ENCODE data around the gene ABI2. TPM values are rescaled to one million over a fixed set of nuclear protein-coding genes. Genes with fewer than 3 reads are reported as not detected.
A peak's percentile ranks its signal among the peaks of the same experiment; 100 is the strongest.

The ABI2 gene
- total RNA-seq, 1 experiment from 2014 or later = 75.6 TPM

DNA sequence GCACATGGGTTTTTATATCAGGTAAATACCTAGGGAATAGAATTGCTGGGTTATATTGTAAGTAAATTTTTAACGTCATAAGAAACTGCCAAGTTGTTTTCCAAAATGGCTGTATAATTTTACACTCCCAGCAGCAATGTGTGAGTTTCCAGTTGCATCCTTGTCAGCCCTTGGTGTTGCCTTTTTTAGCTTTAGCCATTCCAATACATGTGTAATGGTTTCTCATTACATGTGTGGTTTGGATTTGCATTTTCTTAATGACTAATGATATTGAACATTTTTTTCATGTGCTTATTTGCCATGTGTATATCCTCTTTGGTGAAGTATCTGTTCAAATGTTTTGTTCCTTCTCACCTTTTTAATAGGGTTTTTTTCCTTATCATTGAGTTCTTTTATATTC, 70.8 kb downstream of the ABI2 start:
- RAD21 ChIA-PET (ENCODE audit: low non-redundant PET in 1 of 2, low total read pairs in 2 of 2, uncharacterized antibody in 2 of 2, unreplicated experiment in 2 of 2) = no interaction called here
- H3K27me3 ChIP-seq (ENCODE audit: insufficient read depth, low read length) = no peaks in the 10 kb centered on the region
- H3K9ac ChIP-seq (ENCODE audit: low read length) = no peak overlapping the region
- no peak overlapping the region for H3K4me3 ChIP-seq (replicated peaks in 1 of 2; ENCODE audit: low read depth in 1 of 2, low read length in 2 of 2)
- POLR2A ChIA-PET = no interaction called here
- H3K4me2 ChIP-seq (ENCODE audit: low read length) = no peak overlapping the region
- DNase-seq (ENCODE audit: low read depth, low spot score) = no peak
- CTCF ChIA-PET = no interaction called here
- peaks cover 0 to 15% of the 10 kb centered on the region in 2 experiments; a peak in 2 of 4 replicates for H3K36me3 ChIP-seq (ENCODE audit: control insufficient read depth in 1 of 2, insufficient read depth in 2 of 2, low read length in 2 of 2)
- no peak for TF ChIP-seq EZH2 (IDR thresholded peaks at IDR 0.05)
- no peak for TF ChIP-seq RAD21 (IDR thresholded peaks at IDR 0.05; ENCODE audit: low read depth)
- ATAC-seq = no peak
- H4K20me1 ChIP-seq (ENCODE audit: insufficient read depth) = no peaks in the 10 kb centered on the region
- no TSS peak for BruUV-seq (replicated peaks)
- peaks cover 34 to 47% of the 10 kb centered on the region in 2 experiments for H3K4me1 ChIP-seq (ENCODE audit: control insufficient read depth in 1 of 2, insufficient read depth in 2 of 2, low read length in 2 of 2)
- intact Hi-C loops (cut with micrococcal nuclease) = no loop called here
- no peaks in the 10 kb centered on the region for H3K9me2 ChIP-seq (ENCODE audit: insufficient read depth)
- no peak overlapping the region for H2AFZ ChIP-seq (ENCODE audit: low read depth, low read length, poor library complexity, severe bottlenecking)
- H3K79me2 ChIP-seq (ENCODE audit: insufficient read depth, low read length) = no peaks in the 10 kb centered on the region; the same call in 1 of the 2 replicates
- H3K9me3 ChIP-seq (ENCODE audit: control insufficient read depth in 1 of 2, insufficient read depth in 1 of 2, low read depth in 1 of 2, low read length in 2 of 2) = no peaks in the 10 kb centered on the region; a peak in 1 of 4 replicates
- no peak overlapping the region for H3K27ac ChIP-seq (ENCODE audit: low read depth, low read length)

DNA sequence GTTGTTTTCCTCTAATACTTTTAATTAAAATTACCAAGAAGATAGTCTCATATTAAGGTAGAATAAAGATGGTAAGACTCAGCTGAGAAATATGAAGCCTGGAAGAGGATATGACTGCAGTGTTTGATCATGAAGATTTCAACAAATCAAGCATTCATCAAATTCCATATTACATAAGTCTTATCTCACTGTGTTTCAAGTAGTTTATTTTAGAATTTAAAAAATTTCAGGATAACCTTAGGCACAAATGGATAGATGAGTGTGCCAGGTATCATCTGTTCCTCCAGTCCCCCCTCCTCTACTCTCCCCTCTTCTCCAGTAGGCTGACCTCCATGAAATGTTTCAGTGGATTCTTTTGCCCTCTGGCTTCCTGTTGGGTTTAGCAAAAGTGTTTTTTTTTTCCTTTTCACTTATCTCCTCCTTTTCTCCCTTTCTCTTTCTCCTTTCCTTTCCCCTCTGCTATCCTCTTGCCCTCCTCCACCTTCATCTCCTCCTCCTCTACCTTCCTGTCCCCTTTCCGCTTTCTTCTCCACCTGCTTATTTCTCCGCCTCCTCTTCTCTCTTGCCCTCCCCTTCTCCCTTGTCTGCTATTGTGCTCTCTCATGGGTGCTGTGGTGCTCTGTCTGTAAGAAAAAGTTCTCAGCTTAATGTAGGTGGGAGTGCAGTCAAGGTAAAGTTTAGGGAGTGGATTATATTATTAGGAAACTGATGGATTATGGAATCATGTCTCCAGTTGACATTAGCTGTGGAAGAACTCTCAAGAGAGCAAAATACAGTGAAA, 72.8 kb downstream of the ABI2 start:
- TF ChIP-seq RAD21 (IDR thresholded peaks at IDR 0.05; ENCODE audit: low read depth) = no peak
- no peak for TF ChIP-seq POLR2A (IDR thresholded peaks at IDR 0.05; ENCODE audit: borderline replicate concordance, extremely low read depth, insufficient read depth, insufficient read length)
- TF ChIP-seq, protein P1, sequence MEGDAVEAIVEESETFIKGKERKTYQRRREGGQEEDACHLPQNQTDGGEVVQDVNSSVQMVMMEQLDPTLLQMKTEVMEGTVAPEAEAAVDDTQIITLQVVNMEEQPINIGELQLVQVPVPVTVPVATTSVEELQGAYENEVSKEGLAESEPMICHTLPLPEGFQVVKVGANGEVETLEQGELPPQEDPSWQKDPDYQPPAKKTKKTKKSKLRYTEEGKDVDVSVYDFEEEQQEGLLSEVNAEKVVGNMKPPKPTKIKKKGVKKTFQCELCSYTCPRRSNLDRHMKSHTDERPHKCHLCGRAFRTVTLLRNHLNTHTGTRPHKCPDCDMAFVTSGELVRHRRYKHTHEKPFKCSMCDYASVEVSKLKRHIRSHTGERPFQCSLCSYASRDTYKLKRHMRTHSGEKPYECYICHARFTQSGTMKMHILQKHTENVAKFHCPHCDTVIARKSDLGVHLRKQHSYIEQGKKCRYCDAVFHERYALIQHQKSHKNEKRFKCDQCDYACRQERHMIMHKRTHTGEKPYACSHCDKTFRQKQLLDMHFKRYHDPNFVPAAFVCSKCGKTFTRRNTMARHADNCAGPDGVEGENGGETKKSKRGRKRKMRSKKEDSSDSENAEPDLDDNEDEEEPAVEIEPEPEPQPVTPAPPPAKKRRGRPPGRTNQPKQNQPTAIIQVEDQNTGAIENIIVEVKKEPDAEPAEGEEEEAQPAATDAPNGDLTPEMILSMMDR (IDR thresholded peaks at IDR 0.05 in 2 of 3, conservative IDR thresholded peaks at IDR 0.05 in 1 of 3; ENCODE audit: borderline replicate concordance in 1 of 3, insufficient read depth in 1 of 3, low read depth in 2 of 3, low read length in 2 of 3) = no peak
- TF ChIP-seq TCF7L2 (IDR thresholded peaks at IDR 0.05; ENCODE audit: borderline replicate concordance, extremely low read depth, insufficient read depth, insufficient read length) = no peak
- Histone ChIP-seq H3K9me2 (ENCODE audit: insufficient read depth) (no peaks in the 10 kb centered on the region), H2AFZ (ENCODE audit: low read depth, low read length, poor library complexity, severe bottlenecking) (no peak overlapping the region), H3K4me1 (ENCODE audit: control insufficient read depth in 1 of 2, insufficient read depth in 2 of 2, low read length in 2 of 2) (peaks cover 51 to 67% of the 10 kb centered on the region in 2 experiments), H3K9me3 (ENCODE audit: control insufficient read depth in 1 of 2, insufficient read depth in 1 of 2, low read depth in 1 of 2, low read length in 2 of 2) (no peaks in the 10 kb centered on the region; a peak in 1 of 4 replicates), H3K36me3 (ENCODE audit: control insufficient read depth in 1 of 2, insufficient read depth in 2 of 2, low read length in 2 of 2) (peaks cover 0 to 10% of the 10 kb centered on the region in 2 experiments; a peak in 2 of 4 replicates), H3K27ac (ENCODE audit: low read depth, low read length) (peak overlapping the region; percentile 70; the same call in 1 of the 2 replicates), H3K27me3 (ENCODE audit: insufficient read depth, low read length) (no peaks in the 10 kb centered on the region), H4K20me1 (ENCODE audit: insufficient read depth) (no peaks in the 10 kb centered on the region), H3K4me2 (ENCODE audit: low read length) (peak overlapping the region; percentile 51), H3K79me2 (ENCODE audit: insufficient read depth, low read length) (peaks cover 4% of the 10 kb centered on the region; the same call in 1 of the 2 replicates), H3K9ac (ENCODE audit: low read length) (no peak overlapping the region), H3K4me3 (replicated peaks in 1 of 2; ENCODE audit: low read depth in 1 of 2, low read length in 2 of 2) (no peak overlapping the region)
- RAD21 ChIA-PET (ENCODE audit: low non-redundant PET in 1 of 2, low total read pairs in 2 of 2, uncharacterized antibody in 2 of 2, unreplicated experiment in 2 of 2) = no interaction called here
- intact Hi-C loops (cut with micrococcal nuclease) = no loop called here
- POLR2A ChIA-PET = no interaction called here
- DNase-seq (ENCODE audit: low read depth, low spot score) (no peak), ATAC-seq (no peak)
- CTCF ChIA-PET = no interaction called here
- no TSS peak for BruUV-seq (replicated peaks)

Measured in HCT116 (cell line).